HG03575 (cell line): ENCODE measurements around the gene GNA12.

Experiments
- ATAC-seq: cut with Tn5 transposase; IDR thresholded peaks from one replicate; pipeline ENCODE4 v1.9.1; 2021; ENCODE audit not compliant: unreplicated experiment, insufficient number of reproducible peaks, low FRiP score; ENCODE audit errors: extremely low read depth

The GNA12 gene

DNA sequence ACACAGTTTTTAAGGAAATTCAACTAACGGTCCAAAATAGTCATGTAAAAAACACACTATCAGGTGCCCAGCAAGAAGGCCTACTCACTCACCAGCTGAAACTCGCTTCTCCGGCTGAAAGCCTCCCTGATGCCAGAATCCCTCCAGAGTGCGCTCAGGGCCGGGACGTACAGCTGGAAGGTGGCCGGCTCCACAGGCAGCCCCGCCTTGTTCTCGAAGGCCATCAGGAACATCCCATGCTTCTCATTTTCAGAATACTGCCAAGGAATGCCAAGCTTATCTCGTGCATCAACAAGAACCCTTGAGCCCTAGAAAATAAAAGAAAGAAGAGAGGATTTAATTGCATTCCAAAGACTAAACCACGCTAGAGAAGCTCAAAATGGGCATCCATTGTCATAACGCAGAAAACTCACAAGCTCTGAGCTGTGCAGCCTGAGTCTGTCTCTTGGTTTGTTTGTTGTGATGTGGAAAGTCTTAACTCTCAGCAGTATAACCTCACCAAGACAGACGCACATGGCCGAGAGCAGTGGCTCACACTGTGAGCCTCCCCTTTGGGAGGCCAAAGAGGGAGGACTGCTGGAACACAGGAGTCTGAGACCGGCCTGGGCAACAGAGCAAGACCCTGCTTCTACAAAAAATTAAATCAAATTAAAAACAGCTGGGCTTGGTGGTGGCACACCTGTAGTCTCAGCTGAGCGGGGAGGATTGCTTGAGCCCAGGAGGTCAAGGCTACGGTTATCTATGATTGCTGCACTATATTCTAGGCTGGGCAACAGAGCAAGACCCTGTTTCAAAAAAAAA is 49.1 kb downstream of the GNA12 start:
- ATAC-seq: no peak

DNA sequence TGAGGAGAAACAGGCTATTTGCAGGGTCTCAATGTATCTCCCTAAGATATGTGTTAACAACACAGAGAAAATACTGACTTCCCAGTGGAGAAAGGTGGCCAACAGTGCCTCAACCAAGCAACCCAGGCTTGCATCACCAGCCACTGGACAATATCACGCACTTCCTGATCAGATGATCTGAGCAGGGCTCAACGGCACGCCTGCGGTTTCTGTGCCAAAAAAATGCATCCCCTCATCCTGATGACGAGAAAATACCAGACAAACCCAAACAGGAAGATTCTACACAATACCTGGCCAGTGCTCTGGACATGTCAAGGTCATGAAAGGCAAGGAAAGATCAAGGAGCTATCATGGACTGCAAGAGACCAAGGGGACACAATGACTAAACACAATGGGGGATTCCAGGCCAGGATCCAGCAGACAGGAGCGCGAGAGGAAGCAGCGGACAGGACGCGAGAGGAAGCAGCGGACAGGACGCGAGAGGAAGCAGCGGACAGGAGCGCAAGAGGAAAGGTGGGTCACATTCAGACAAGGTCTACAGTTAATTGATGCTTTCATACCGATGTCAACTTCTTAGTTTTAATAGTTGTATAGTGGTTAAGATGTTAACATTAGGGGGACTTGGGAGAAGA is 51.1 kb downstream of the GNA12 start:
- ATAC-seq: no peak

DNA sequence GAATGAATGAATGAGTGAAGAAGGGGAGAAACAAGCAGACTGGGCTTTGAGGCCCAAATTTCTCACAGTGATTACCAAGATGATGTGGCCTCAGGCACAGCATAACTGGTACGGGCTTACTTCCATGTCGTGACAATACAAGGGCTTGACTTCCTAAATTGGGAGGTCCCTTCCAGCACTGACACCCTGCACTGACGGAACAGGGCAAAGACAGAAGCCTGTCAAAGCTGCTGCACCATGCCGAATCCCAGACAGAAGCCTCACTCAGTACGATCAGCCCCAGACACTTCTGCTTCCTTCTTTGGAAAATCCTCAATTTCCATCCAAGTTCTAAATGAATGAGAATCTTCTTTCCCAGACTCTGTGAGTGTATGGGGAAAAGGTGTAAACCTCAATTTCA is 51.9 kb downstream of the GNA12 start:
- ATAC-seq: no peak

DNA sequence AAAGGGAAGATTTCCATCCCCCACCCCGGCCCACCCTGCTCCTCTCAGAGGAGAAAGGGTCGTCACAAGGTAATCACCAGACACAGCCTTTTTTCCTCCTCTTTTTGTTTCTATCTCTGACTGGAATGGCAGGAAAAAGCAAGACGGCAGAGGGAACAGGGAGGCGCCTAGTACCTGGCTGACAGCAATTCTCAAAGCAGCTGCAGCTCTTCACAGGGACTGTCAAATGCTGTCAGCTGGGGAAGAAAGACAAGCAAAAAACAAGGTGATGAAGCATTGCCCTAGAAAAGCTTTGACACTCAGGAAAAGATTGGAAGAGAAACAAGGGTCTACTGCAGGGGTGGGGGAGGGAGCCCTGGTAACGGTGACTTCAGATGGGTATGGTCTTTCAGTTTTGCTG is 52.7 kb downstream of the GNA12 start:
- ATAC-seq: no peak

DNA sequence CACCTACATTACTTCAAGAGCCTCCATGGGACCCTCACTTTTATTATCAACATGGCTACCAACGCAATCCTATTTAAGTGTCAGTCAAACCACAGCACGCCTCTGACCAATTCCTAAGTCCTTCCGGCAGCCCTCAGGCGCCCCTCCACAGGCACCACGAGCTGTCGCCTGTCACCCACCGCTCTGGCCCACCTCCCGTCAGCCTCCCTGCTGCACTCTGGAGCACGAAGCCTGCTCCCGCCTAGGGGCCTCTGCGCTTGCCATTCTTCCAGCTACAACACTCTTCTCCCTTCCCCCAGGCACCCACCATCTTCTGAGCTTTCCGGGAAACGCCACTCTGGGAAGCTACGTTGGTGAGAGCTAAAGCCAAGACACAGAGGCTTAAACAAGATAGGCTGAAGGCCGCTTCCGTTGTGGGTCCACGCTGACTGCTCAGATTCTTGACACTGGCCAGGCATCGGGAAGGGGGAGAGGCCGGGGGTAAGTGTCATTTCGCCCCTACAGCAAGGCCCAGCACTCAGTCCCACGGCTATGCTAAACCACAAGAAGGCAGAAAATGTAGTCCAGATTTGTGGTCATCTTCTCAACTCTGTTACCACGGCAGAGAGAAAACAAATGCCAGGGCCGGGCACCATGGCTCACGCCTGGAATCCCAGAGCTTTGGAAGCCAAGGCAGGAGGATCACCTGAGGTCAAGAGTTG is 56.7 kb downstream of the GNA12 start:
- ATAC-seq: no peak

DNA sequence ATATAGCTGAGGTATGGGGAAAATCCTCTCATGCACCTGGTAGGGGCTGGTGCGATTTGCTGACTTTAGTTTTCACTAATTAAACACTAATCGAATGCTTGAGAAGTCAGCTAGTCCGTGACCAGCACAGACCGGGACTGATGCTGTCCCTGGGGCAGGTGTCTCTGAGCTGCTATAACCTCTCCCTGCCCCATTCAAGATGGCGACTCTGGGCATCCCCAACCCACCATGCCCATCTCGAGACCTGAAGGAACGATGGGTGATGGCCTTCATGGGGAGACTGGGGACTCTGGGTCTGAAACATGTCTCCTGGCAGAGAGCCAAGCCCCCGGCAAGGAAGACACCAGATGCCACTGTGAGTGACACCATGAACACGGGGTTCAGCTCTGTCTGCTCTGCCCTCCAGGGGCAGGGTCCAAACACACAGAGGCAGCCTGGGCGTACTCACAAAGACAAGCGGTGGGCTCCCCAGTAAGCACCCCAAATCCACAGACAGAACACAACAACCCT is 57.4 kb downstream of the GNA12 start:
- no peak for ATAC-seq

DNA sequence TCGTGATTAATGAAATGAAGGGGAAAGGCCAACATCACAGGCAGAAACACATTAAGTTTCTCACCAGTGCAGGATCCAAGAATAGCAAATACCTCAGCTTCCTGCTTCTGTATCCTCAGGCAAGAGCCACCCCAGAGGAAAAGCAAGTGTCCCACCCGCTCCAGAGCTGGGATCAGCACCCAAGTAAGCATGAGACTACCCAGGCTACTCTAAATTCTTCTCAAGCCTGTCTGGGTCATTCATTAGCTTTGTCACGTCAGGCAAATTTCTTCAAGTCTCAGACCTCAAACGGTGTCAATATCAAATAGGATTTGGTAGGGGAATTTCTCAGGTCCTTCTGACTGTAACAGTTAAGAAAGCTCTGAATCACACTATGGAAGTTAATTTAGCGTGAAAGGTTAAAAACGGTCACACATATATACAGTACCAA is 59.0 kb downstream of the GNA12 start:
- no peak for ATAC-seq

DNA sequence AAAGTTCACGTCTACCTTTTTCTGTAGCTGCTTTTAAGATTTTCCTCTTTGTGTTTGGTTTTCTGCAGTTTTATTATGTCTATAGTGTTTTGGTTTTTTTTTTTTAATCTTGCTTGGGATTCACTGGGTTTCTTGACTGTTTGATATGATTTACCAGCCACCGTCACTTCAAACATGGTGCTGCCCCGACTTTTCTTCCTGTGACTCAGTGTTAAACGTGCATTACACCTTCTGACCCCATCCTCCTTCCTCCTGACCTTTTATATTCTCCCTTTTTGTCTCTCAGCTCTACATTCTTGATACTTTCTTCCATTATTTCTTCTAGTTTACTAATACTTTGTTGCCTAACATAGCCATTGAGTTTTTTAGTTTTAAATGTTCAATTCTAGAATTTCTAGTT is 61.5 kb downstream of the GNA12 start:
- no peak for ATAC-seq

DNA sequence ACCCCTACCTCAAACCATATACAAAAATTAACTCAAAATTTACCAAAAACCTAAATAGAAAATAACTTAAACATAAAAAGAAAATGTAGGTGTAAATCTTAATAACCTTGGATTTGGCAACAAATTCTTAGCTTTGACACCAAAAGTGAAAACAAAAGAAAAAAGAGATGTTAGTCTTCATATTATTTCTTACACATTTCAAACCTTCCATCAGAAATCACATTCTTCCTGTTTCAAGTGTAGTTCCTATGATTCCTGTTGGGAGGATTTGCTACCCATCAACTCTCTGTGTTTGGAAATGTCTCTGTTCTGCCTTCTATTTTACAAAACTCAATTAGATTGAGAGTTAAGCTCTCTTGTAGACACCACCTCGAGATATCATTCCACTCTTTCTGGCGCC is 62.0 kb downstream of the GNA12 start:
- ATAC-seq: no peak

DNA sequence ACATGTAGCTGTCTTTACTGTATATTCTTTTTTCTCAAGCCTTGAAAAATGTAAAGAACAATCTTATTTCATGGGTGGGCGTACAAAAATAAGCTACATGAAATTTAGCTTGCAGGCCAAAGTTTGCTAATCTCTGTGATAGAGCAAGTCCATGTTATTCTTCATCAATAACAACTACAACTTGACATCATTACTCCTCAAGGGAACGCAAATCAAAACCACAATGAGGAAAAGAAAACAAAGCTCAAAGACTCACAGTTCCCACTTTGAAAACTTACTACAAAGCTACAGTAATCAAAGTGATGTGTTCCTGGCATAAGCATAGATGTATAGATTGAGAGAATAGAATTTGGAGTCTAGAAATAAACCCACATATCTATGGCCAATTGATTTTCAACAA is 62.5 kb downstream of the GNA12 start:
- ATAC-seq: no peak

DNA sequence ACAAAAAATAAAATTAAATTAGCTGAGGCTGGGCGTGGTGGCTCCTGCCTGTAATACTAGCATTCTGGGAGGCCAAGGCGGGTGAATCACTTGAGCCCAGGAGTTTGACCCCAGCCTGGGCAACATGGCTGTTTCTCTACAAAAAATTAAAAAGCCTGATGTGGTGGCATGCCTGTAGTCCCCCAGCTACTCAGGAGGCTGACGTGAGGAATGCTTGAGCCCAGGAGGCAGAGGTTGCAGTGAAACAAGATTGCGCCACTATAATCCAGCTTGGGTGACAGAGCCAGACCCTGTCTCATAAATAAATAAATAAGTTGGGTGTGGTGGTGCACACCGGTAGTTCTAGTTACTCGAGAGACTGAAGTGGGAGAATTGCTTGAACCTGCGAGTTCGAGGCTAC is 65.1 kb downstream of the GNA12 start:
- ATAC-seq: no peak

DNA sequence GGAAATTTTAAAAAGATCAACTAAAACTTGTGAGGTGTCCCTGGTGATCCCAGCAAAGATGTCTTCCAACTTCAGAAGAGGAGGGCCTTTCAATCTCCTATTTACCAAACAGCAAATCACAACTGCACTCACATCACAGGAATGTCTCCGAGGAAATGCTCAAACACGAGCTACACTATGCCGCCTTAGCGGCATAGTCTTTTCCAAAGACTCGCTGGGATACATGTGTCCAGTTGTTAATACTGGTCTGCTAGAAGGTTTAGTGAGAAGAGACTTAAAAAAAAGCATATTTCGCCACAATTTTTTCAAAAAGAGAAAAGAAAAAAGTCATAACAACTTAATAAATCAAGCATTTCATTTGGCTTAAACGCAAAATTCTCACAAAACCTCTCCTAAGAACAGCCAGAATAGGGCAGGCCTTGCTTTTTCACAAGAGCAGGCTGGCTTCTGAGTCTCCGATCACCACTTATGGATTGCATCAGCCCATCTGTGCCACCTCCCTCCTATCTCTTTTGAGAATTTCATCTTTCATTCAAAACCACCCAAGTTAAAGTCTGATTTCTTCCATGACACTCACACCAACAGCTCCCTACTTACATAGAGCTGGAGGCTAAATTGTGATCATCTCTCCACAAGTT is 66.1 kb downstream of the GNA12 start:
- no peak for ATAC-seq

DNA sequence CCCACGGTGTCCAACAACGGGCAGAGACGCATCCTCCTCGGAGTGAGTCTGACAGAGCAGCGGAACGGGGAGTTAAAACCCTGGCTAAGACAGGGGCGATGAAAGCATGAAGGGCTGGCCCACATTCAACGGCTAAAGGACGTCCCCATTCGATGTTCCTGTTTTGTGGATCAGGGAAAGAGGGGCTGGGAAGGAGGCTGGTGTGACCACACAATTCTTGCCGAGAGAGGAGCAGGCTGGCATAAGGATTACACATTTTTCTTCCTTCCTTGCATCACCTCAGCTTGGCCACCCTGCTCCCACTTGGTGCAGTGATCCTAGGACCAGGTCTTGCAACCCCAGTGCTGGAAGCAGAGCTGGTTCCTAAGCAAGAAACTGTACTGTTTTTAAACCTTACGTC is 67.7 kb downstream of the GNA12 start:
- no peak for ATAC-seq

DNA sequence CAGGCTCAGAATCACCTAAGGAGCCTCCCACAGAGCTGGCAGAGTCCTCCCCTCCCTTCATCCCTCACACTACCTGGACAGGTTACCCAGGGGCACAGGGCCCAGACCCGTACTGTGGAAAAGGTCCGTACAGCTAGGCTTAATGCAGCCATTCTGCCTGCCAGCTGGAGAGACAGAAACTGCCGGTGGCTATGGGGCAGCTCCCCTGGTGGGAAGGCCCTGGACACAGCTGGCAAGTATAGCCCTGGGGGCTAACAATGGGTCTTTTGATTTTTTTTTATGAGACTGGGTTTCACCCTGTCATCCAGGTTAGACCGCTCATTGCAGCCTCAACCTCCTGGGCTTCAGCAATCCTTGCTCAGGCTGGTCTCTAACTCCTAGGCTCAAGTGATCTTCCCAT is 68.3 kb downstream of the GNA12 start:
- no peak for ATAC-seq

DNA sequence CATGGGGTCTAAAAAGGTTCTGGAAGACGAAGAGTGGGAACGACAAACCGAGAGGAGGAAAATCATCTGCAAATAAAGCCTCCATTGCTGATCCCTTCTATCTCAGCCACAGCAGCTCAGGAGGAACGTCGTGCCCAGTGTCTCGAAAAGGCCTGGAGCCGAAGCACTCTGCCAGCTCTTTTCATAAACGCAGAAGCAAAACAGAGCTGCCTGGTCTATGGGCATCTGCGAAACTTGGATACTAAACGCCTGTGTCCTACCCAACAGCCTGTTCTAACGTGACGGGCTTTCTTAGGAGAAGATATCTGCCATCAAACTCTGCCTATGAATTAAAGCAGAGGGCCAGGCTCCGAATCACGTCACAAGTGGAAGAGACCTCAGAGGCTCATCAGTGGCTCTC is 68.7 kb downstream of the GNA12 start:
- ATAC-seq: no peak

DNA sequence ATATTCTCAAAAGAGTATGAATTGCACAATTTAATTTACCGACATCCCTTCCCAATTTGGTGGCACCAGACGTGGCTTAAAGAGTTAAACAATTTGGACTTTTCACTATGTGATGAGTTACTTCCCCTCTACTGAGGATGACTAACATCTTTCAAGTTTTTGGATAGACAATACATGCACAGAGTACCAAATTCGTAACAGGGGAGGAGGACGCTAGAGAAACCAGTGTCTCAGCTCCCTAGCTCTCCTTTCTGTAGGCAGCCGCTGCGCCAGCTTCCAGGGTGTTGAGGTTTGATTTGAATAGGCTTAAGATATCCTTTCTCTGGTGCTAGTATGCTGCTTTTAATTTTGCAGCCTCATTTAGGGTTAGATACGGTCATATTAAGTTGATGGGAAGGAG is 69.2 kb downstream of the GNA12 start:
- ATAC-seq: no peak

DNA sequence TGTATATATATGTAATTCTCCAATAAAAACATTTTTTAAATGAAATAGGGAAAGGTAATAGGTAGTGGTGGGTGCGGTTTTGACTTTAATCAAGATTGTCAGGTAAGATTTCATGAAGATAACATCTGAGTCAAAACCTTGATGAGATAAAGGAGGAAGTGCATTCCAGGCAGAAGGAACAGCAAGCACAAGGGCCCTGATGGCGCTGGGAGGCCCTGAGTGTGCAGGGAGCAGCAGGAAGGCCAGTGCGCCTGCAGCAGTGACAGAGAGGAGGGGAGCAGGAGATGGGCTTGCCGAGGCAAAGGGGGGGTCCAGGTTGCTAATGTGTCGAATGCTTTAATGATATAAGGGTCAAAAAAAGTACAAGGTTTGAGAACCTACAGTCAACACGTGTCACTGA is 69.8 kb downstream of the GNA12 start:
- ATAC-seq: no peak

DNA sequence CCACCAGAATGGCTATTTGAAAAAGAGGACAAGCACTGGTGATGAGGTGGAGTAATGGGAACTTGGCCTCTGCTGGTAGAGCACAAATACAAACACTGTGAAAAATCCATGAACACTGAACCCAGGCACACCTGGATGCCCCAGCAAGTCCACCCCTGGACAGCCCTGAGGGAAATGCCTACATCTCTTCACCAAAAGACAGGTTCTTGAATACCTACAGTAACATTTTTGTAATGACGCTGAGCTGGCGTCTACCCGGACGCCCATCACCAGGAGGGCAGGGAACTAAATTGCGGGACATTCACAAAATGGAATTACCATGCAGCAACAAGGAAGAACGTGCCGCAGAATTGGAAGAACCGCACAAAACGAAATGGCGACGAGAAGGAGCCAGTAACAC is 70.5 kb downstream of the GNA12 start:
- ATAC-seq: no peak

DNA sequence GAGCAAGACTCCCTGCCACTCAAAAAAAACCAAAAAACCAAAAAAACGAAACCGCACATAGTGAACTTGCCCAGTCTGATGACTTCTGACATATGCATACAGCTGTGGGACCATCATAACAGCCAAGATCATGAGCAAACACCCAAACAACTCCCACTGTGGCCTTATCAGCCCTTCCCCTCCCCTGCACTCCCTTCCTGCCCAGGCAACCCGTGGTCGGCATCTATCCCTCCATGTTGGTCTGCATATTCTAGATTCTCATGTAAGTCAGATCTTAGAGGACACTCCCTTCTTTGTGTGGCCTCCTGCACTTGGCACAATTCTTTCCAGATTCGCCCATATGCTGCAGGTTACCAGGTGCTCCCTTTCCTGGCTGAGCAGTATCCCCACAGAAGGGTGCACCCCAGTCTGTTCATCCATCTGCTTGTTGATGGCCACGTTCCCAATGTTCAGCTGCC is 72.8 kb downstream of the GNA12 start:
- ATAC-seq: no peak
